H1 (cell line): ENCODE measurements around the gene PCDHB6. TPM values are rescaled to one million over a fixed set of nuclear protein-coding genes. Genes with fewer than 3 reads are reported as not detected.
A peak's percentile ranks its signal among the peaks of the same experiment; 100 is the strongest.

Experiments used
- CTCF ChIA-PET: fragments of 300-600 bp; sonication (Branson Sonifier 250); formaldehyde crosslinking; loops from one replicate; lab custom pipeline; 2021; ENCODE audit not compliant: partially characterized antibody; lab: Charles Lee
- POLR2A ChIA-PET: fragments of 300-600 bp; sonication (Branson Sonifier 250); formaldehyde crosslinking; loops from one replicate; lab custom pipeline; 2021; ENCODE audit warnings: inconsistent platforms; ENCODE audit not compliant: partially characterized antibody; lab: Charles Lee
- DNase-seq, 2 experiments: peaks; one replicate each; pipeline versions ENCODE4 v3.0.0 to v3.0.0-alpha.2; 2010 to 2022; ENCODE audit warnings: low spot score in 2 of 2, low read depth in 1 of 2, mixed read lengths in 1 of 2
- FAIRE-seq: peaks from 2 replicates; lab custom pipeline; 2011; peaks lifted over from hg19 to GRCh38; lab: Jason Lieb, UNC
- H2AFZ ChIP-seq: 2 replicates; pipeline ENCODE4 v1.8.1; 2012; ENCODE audit warnings: low read length, inconsistent platforms
- H2AK5ac ChIP-seq: 2 replicates; pipeline ENCODE4 v1.6.1; 2013; ENCODE audit warnings: low read depth, low read length
- H2BK120ac ChIP-seq: replicated peaks from 2 replicates; pipeline ENCODE3; 2013; ENCODE audit warnings: low read depth, low read length, inconsistent platforms
- H2BK12ac ChIP-seq: 2 replicates; pipeline ENCODE4 v1.6.1; 2013; ENCODE audit warnings: low read depth, low read length
- H2BK15ac ChIP-seq: 2 replicates; pipeline ENCODE4 v1.6.1; 2013; ENCODE audit warnings: low read length
- H2BK20ac ChIP-seq: 2 replicates; pipeline ENCODE4 v1.6.1; 2013; ENCODE audit warnings: low read length
- H2BK5ac ChIP-seq: 2 replicates; pipeline ENCODE4 v1.6.1; 2013; ENCODE audit warnings: low read depth, low read length
- H3K14ac ChIP-seq: 2 replicates; pipeline ENCODE4 v1.6.1; 2013; ENCODE audit warnings: inconsistent platforms; ENCODE audit not compliant: insufficient read length
- H3K18ac ChIP-seq: 2 replicates; pipeline ENCODE4 v1.6.1; 2013; ENCODE audit warnings: low read length; ENCODE audit errors: extremely low read depth
- H3K23ac ChIP-seq: 2 replicates; pipeline ENCODE4 v1.6.1; 2013; ENCODE audit warnings: inconsistent platforms; ENCODE audit not compliant: insufficient read length
- H3K23me2 ChIP-seq: 2 replicates; pipeline ENCODE4 v1.6.1; 2013; ENCODE audit warnings: low read depth, low read length
- H3K27ac ChIP-seq: 2 replicates; pipeline ENCODE4 v1.6.1; 2011; ENCODE audit warnings: low read depth, low read length, inconsistent platforms
- H3K27me3 ChIP-seq, 4 experiments: replicated peaks in 1 of 4; 1 replicate in 1 of 4; 2 replicates in 3 of 4; pipeline versions ENCODE4 v1.6.1 to v1.8.1; 2011 to 2013; ENCODE audit warnings: low read length in 3 of 4, mild to moderate bottlenecking in 3 of 4, inconsistent platforms in 2 of 4, mixed read lengths in 2 of 4, moderate library complexity in 1 of 4; ENCODE audit not compliant: control insufficient read depth in 3 of 4, insufficient read depth in 3 of 4; ENCODE audit errors: extremely low read depth in 1 of 4
- H3K36me3 ChIP-seq, 4 experiments: 2 replicates each; pipeline versions ENCODE4 v1.6.1 to v1.8.1; 2011 to 2013; ENCODE audit warnings: mild to moderate bottlenecking in 4 of 4, low read length in 3 of 4, moderate library complexity in 2 of 4, control low read depth in 1 of 4, inconsistent platforms in 1 of 4; ENCODE audit not compliant: insufficient read depth in 4 of 4, control insufficient read depth in 2 of 4
- H3K4ac ChIP-seq: replicated peaks from 2 replicates; pipeline ENCODE3; 2013; ENCODE audit warnings: low read length, low read depth, mixed read lengths, inconsistent platforms; ENCODE audit not compliant: insufficient read length
- H3K4me1 ChIP-seq, 4 experiments: replicated peaks in 1 of 4; 1 replicate in 1 of 4; 2 replicates in 3 of 4; pipeline versions ENCODE4 v1.6.1 to v1.8.1; 2011 to 2013; ENCODE audit warnings: low read length in 3 of 4, inconsistent platforms in 2 of 4, mixed read lengths in 1 of 4; ENCODE audit not compliant: insufficient read depth in 4 of 4, control insufficient read depth in 3 of 4
- H3K4me2 ChIP-seq, 2 experiments: 2 replicates each; pipeline versions ENCODE4 v1.6.1 to v1.8.1; 2011 to 2013; ENCODE audit warnings: low read depth in 2 of 2, low read length in 2 of 2, control low read depth in 1 of 2, inconsistent platforms in 1 of 2, mild to moderate bottlenecking in 1 of 2; ENCODE audit not compliant: insufficient read depth in 1 of 2
- H3K4me3 ChIP-seq, 4 experiments: fragments of 200-600, 300-600 bp in 1 of 4; sonication (generic), shearing (Covaris generic), sonication (Bioruptor Twin) in 1 of 4; 2 replicates each; pipeline versions ENCODE4 v1.5.1 to v1.8.1; 2011 to 2016; ENCODE audit warnings: low read length in 4 of 4, low read depth in 3 of 4, control low read depth in 2 of 4, inconsistent platforms in 2 of 4, mild to moderate bottlenecking in 2 of 4, mixed read lengths in 1 of 4, moderate library complexity in 1 of 4; ENCODE audit not compliant: insufficient read depth in 2 of 4; ENCODE audit errors: extremely low read depth in 1 of 4
- H3K56ac ChIP-seq: replicated peaks from 2 replicates; pipeline ENCODE3; 2013; ENCODE audit warnings: low read depth, mild to moderate bottlenecking, mixed read lengths, low read length, inconsistent platforms; ENCODE audit not compliant: insufficient read length
- H3K79me1 ChIP-seq: 2 replicates; pipeline ENCODE4 v1.6.1; 2013; ENCODE audit warnings: low read depth, low read length, control low read depth
- H3K79me2 ChIP-seq, 2 experiments: 2 replicates each; pipeline versions ENCODE4 v1.6.1 to v1.8.1; 2012 to 2013; ENCODE audit warnings: low read length in 2 of 2, mild to moderate bottlenecking in 2 of 2, inconsistent platforms in 1 of 2; ENCODE audit not compliant: insufficient read depth in 2 of 2, control insufficient read depth in 1 of 2
- H3K9ac ChIP-seq, 4 experiments: replicated peaks in 1 of 4; 1 replicate in 1 of 4; 2 replicates in 3 of 4; pipeline versions ENCODE4 v1.6.1 to v1.8.1; 2011 to 2013; ENCODE audit warnings: low read depth in 3 of 4, low read length in 3 of 4, control low read depth in 2 of 4, mild to moderate bottlenecking in 2 of 4, moderate library complexity in 2 of 4, inconsistent platforms in 1 of 4; ENCODE audit errors: extremely low read depth in 1 of 4
- H3K9me3 ChIP-seq, 2 experiments: 2 replicates each; pipeline versions ENCODE4 v1.6.1 to v1.8.1; 2012 to 2013; ENCODE audit warnings: mild to moderate bottlenecking in 2 of 2, moderate library complexity in 2 of 2, control low read depth in 1 of 2, inconsistent platforms in 1 of 2, low read depth in 1 of 2, low read length in 1 of 2, mixed read lengths in 1 of 2; ENCODE audit not compliant: insufficient read depth in 2 of 2
- H4K20me1 ChIP-seq, 2 experiments: replicated peaks in 1 of 2; 2 replicates each; pipeline versions ENCODE3 to v1.8.1; 2011 to 2013; ENCODE audit warnings: inconsistent platforms in 2 of 2, low read length in 2 of 2, mild to moderate bottlenecking in 1 of 2; ENCODE audit not compliant: insufficient read depth in 2 of 2, control insufficient read depth in 1 of 2
- H4K5ac ChIP-seq: 2 replicates; pipeline ENCODE4 v1.6.1; 2013; ENCODE audit warnings: low read length, low read depth, mixed read lengths, inconsistent platforms; ENCODE audit not compliant: insufficient read length
- H4K8ac ChIP-seq: 2 replicates; pipeline ENCODE4 v1.8.0; 2013; ENCODE audit warnings: mild to moderate bottlenecking, moderate library complexity, low read length, inconsistent platforms; ENCODE audit not compliant: insufficient read depth; ENCODE audit errors: extremely low read depth
- H4K91ac ChIP-seq: replicated peaks from 2 replicates; pipeline ENCODE3; 2013; ENCODE audit warnings: low read length, mixed read lengths, inconsistent platforms; ENCODE audit not compliant: insufficient read length
- BACH1 ChIP-seq: IDR thresholded peaks from 2 replicates; pipeline ENCODE4 v1.6.1; 2012; ENCODE audit warnings: low read length, improper control_type of control experiment
- CEBPB ChIP-seq: IDR thresholded peaks from 2 replicates; pipeline ENCODE4 v1.6.1; 2012; ENCODE audit warnings: low read depth, low read length
- CTCF ChIP-seq, 3 experiments: IDR thresholded peaks; 1 replicate in 2 of 3; 2 replicates in 1 of 3; pipeline versions ENCODE4 v1.5.1 to v1.6.1; 2011; ENCODE audit warnings: low read length in 3 of 3, mild to moderate bottlenecking in 3 of 3, inconsistent platforms in 2 of 3, low read depth in 1 of 3, moderate library complexity in 1 of 3; ENCODE audit not compliant: insufficient read depth in 1 of 3; ENCODE audit errors: control extremely low read depth in 1 of 3
- RAD21 ChIP-seq, 2 experiments: IDR thresholded peaks in 1 of 2; conservative IDR thresholded peaks in 1 of 2; 2 replicates each; pipeline ENCODE4 v1.6.1; 2011; ENCODE audit warnings: low read depth in 2 of 2, low read length in 2 of 2, improper control_type of control experiment in 1 of 2, inconsistent platforms in 1 of 2, mild to moderate bottlenecking in 1 of 2, moderate library complexity in 1 of 2
- RFX5 ChIP-seq: IDR thresholded peaks from 2 replicates; pipeline ENCODE4 v1.6.1; 2011; ENCODE audit warnings: low read depth, low read length, improper control_type of control experiment, borderline replicate concordance
- TAF1 ChIP-seq: IDR thresholded peaks from 2 replicates; pipeline ENCODE4 v1.6.1; 2011; ENCODE audit warnings: mild to moderate bottlenecking, low read depth, low read length
- TEAD4 ChIP-seq: IDR thresholded peaks from 2 replicates; pipeline ENCODE4 v1.6.1; 2012; ENCODE audit warnings: low read depth, low read length, inconsistent platforms, mixed read lengths
- WGBS, 2 experiments: shearing (Covaris generic) in 1 of 2; methylation state at CpG; one replicate each; pipeline versions ENCODE4 v1.1.6 to v1.1.7; 2013 to 2015; ENCODE audit warnings: low lambda C conversion rate in 2 of 2, mixed read lengths in 2 of 2, inconsistent platforms in 1 of 2, low coverage in 1 of 2, missing lambda C conversion rate in 1 of 2; ENCODE audit not compliant: insufficient replicate concordance in 2 of 2, insufficient coverage in 1 of 2, insufficient read length in 1 of 2; ENCODE audit errors: extremely low coverage in 1 of 2, missing lambda C conversion rate in 1 of 2; 5-methylcytosine and 5-hydroxymethylcytosine counted together
- polyA plus RNA-seq, 7 experiments: library from polyadenylated mRNA; depleted of rRNA in 3 of 7; stranded (reverse) in 5 of 7; unstranded in 2 of 7; fragments of >200 nt in 5 of 7; fragments of 200-250 nt in 2 of 7; gene quantifications; 1 replicate in 5 of 7; 2 replicates in 1 of 7; 4 replicates in 1 of 7; pipeline versions ENCODE4 v1.2.1 to v1.2.3, GENCODE V29; 2011 to 2013; ENCODE audit warnings: missing spikeins in 2 of 7, mixed read lengths in 2 of 7
- total RNA-seq: library from RNA; stranded (reverse); fragmentation: NEBNext Ultra II Directional; extraction: Animal tissue kit (Norgen Biotek cat#: 25700); gene quantifications from 2 replicates; pipeline ENCODE4 v1.2.1, GENCODE V29; 2021
- TF ChIP-seq, protein P1 (sequence below): IDR thresholded peaks from 2 replicates; pipeline ENCODE4 v1.6.1; 2012; ENCODE audit warnings: inconsistent platforms

Gene PCDHB6
- total and polyA plus RNA-seq, 2 of the 8 experiments (the other 6 are each of a cell fraction or from before 2014, with no cell fraction given), result 0.28 to 0.29 TPM

- no peaks in the 10 kb centered on the region for H3K4me1 ChIP-seq
- peak overlapping the region; percentile 18; the same call in 1 of the 2 replicates for H2AFZ ChIP-seq
- H2AK5ac ChIP-seq, result no peak overlapping the region
- H3K27ac ChIP-seq, result no peak overlapping the region
- no peak overlapping the region for H4K91ac ChIP-seq
- 79% methylated on average over 21 of the region's 21 CpGs; no CpG with 5 or more reads in 1 of the 2 experiments for WGBS, 2 experiments
- peak overlapping the region in 1 of 2 experiments; percentile 56; a peak in 1 of 4 replicates for H3K4me2 ChIP-seq
- no peak overlapping the region for H4K8ac ChIP-seq
- no peaks in the 10 kb centered on the region for H3K27me3 ChIP-seq
- H3K14ac ChIP-seq, result no peak overlapping the region
- H3K79me2 ChIP-seq, result no peaks in the 10 kb centered on the region
- FAIRE-seq, result peak; percentile 76
- no peak overlapping the region for H3K56ac ChIP-seq
- no peak overlapping the region for H2BK20ac ChIP-seq
- no peak overlapping the region for H2BK120ac ChIP-seq
- H3K4me3 ChIP-seq, result no peak overlapping the region
- H3K23me2 ChIP-seq, result no peaks in the 10 kb centered on the region
- H2BK15ac ChIP-seq, result no peak overlapping the region
- H3K18ac ChIP-seq, result no peak overlapping the region
- H3K79me1 ChIP-seq, result no peaks in the 10 kb centered on the region
- no peaks in the 10 kb centered on the region for H4K20me1 ChIP-seq
- H3K23ac ChIP-seq, result no peak overlapping the region
- H2BK5ac ChIP-seq, result no peak overlapping the region
- no peak overlapping the region for H4K5ac ChIP-seq
- H3K9ac ChIP-seq, result no peak overlapping the region
- H3K9me3 ChIP-seq, result peaks cover 0 to 15% of the 10 kb centered on the region in 2 experiments; a peak in 2 of 4 replicates
- no peaks in the 10 kb centered on the region for H3K36me3 ChIP-seq
- peak in 1 of 2 experiments; percentile 67 for DNase-seq
- ChIA-PET POLR2A (interaction anchor here (0.6 to 1.7 kb wide), 6 partner anchors 11 to 61 kb away, joined by 3 to 5 read pairs (median 4); partner anchors contain the start of genes PCDHB2 and PCDHB5), CTCF (interaction anchor here (0.6 to 5.2 kb wide), 53 partner anchors 8 to 1200 kb away, joined by 3 to 48 read pairs (median 4); partner anchors contain the start of genes PCDHA11, PCDHA12, PCDHB10 and PCDHB11)
- no peak overlapping the region for H3K4ac ChIP-seq
- H2BK12ac ChIP-seq, result no peak overlapping the region
- no peak for TF ChIP-seq CEBPB
- TF ChIP-seq CTCF (IDR thresholded peaks at IDR 0.05; ENCODE audit: control extremely low read depth in 1 of 3, insufficient read depth in 1 of 3, low read depth in 1 of 3, low read length in 3 of 3), result peak in 2 of 3 experiments; percentile 70 to 72; a peak in 3 of 4 replicates
- TF ChIP-seq TAF1, result no peak
- TF ChIP-seq BACH1, result peak; percentile 47; the same call in 1 of the 2 replicates
- TF ChIP-seq TEAD4, result no peak
- TF ChIP-seq RAD21 (IDR thresholded peaks at IDR 0.05 in 1 of 2, conservative IDR thresholded peaks at IDR 0.05 in 1 of 2; ENCODE audit: low read depth in 2 of 2, low read length in 2 of 2), result peak; percentile 58 to 69
- TF ChIP-seq, protein P1, sequence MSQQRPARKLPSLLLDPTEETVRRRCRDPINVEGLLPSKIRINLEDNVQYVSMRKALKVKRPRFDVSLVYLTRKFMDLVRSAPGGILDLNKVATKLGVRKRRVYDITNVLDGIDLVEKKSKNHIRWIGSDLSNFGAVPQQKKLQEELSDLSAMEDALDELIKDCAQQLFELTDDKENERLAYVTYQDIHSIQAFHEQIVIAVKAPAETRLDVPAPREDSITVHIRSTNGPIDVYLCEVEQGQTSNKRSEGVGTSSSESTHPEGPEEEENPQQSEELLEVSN, result no peak
- TF ChIP-seq RFX5, result no peak
These were observed 5.9 kb downstream of the PCDHB6 start for GRCh38 chr5:141155540-141156374.
